ENCODE results near the gene SLC34A1. TPM values are rescaled to one million over a fixed set of nuclear protein-coding genes. Genes with fewer than 3 reads are reported as not detected.

SLC34A1 gene
- total and polyA plus RNA-seq, 8 donors: 0.10 TPM; not detected in 7

GRCh38 chr5:177425196-177425800 lies 41.1 kb downstream of the SLC34A1 start:
- Histone ChIP-seq H3K4me3 (peak overlapping the region; percentile 43 to 63 (median 48)), H3K27me3 (no peaks in the 10 kb centered on the region), H3K9me3 (no peaks in the 10 kb centered on the region), H3K27ac (peak overlapping the region; percentile 94 to 98 (median 96)), H3K36me3 (peaks cover 0 to 5% (median 3%) of the 10 kb centered on the region in 4 donors), H3K4me1 (peaks cover 23 to 45% (median 41%) of the 10 kb centered on the region in 4 donors)
- TF ChIP-seq CTCF (IDR thresholded peaks at IDR 0.05): no peak
- no peak for TF ChIP-seq EP300 (IDR thresholded peaks at IDR 0.05)
- TF ChIP-seq POLR2A (IDR thresholded peaks at IDR 0.05): no peak
- TF ChIP-seq POLR2AphosphoS5 (IDR thresholded peaks at IDR 0.05): no peak
- intact Hi-C loops (cut with DNase I; ENCODE audit: low total_unique reads): no loop called here
- 35 to 38% (median 37%) methylated on average over 13 of the region's 13 CpGs for WGBS, 5 donors
- DNase-seq: peak in 1 of 2 donors; percentile 46

- peak; percentile 38 to 81 (median 76) for TF ChIP-seq POLR2AphosphoS5 (IDR thresholded peaks at IDR 0.05)
- TF ChIP-seq CTCF (IDR thresholded peaks at IDR 0.05): no peak
- TF ChIP-seq POLR2A (IDR thresholded peaks at IDR 0.05): peak in 1 of 4 donors; percentile 79
- H3K9me3 ChIP-seq: no peaks in the 10 kb centered on the region
- peak; percentile 100 for DNase-seq
- peaks cover 4 to 12% (median 9%) of the 10 kb centered on the region in 4 donors for H3K36me3 ChIP-seq
- no peaks in the 10 kb centered on the region for H3K27me3 ChIP-seq
- peak overlapping the region; percentile 94 to 98 (median 96) for H3K27ac ChIP-seq
- 0 to 1% (median 0%) methylated on average over 24 to 52 of the region's 52 CpGs for WGBS, 5 donors
- H3K4me1 ChIP-seq: peaks cover 23 to 51% (median 46%) of the 10 kb centered on the region in 4 donors
- intact Hi-C loops (cut with DNase I; ENCODE audit: low total_unique reads): no loop called here
- peak overlapping the region; percentile 43 to 63 (median 48) for H3K4me3 ChIP-seq
These were observed 41.7 kb downstream of the SLC34A1 start for GRCh38 chr5:177425801-177426565.

- Histone ChIP-seq H3K9me3 (no peaks in the 10 kb centered on the region), H3K27me3 (no peaks in the 10 kb centered on the region), H3K27ac (peak within 1 kb of the TSS; percentile 94 to 98 (median 96)), H3K36me3 (peaks cover 4 to 19% (median 16%) of the 10 kb centered on the region in 4 donors), H3K4me1 (peaks cover 23 to 59% (median 53%) of the 10 kb centered on the region in 4 donors), H3K4me3 (peak within 1 kb of the TSS; percentile 63 to 85 (median 80))
- TF ChIP-seq CTCF (IDR thresholded peaks at IDR 0.05) (no peak), POLR2AphosphoS5 (IDR thresholded peaks at IDR 0.05) (peak in 1 of 3 donors; percentile 11)
- 1 to 2% (median 1%) methylated on average over 15 to 82 of the region's 82 CpGs for WGBS, 5 donors
- intact Hi-C loops (cut with DNase I; ENCODE audit: low total_unique reads): no loop called here
- DNase-seq: peak; percentile 57 to 85
These were observed 42.5 kb downstream of the SLC34A1 start, which contains the start of gene GRK6 for GRCh38 chr5:177426566-177427210. TSS of gene GRK6 (plus strand) at chr5:177426676. CDS start at chr5:177426846, 170 bp downstream.

GRCh38 chr5:177427211-177427822 lies 43.1 kb downstream of the SLC34A1 start:
- 6 to 10% (median 8%) methylated on average over 10 to 11 of the region's 11 CpGs for WGBS, 5 donors
- intact Hi-C loops (cut with DNase I; ENCODE audit: low total_unique reads): no loop called here
- TF ChIP-seq EP300 (IDR thresholded peaks at IDR 0.05): no peak
- no peak for TF ChIP-seq POLR2A (IDR thresholded peaks at IDR 0.05)
- TF ChIP-seq CTCF (IDR thresholded peaks at IDR 0.05): no peak
- TF ChIP-seq POLR2AphosphoS5 (IDR thresholded peaks at IDR 0.05): no peak

More at GRCh38 chr5:177427211-177427822, 43.1 kb downstream of the SLC34A1 start:
- peak overlapping the region; percentile 85 to 98 (median 93) for H3K27ac ChIP-seq
- no peaks in the 10 kb centered on the region for H3K27me3 ChIP-seq
- H3K4me1 ChIP-seq: peaks cover 23 to 65% (median 58%) of the 10 kb centered on the region in 4 donors
- H3K36me3 ChIP-seq: peaks cover 9 to 26% (median 22%) of the 10 kb centered on the region in 4 donors
- H3K9me3 ChIP-seq: no peaks in the 10 kb centered on the region
- peak overlapping the region; percentile 61 to 85 (median 80) for H3K4me3 ChIP-seq
- peak in 1 of 2 donors; percentile 59 for DNase-seq

Data from stomach (tissue), 9 donors.